Memory B cell (primary cell): ENCODE measurements around the gene HAP1.
A peak's percentile ranks its signal among the peaks of the same experiment; 100 is the strongest.

Source experiments
- ATAC-seq: fragments of 150-1000 bp; cut with Tn5 transposase; 2 replicates; pipeline ENCODE4 v1.10.0; 2021; ENCODE audit warnings: low read depth, mild to moderate bottlenecking, moderate library complexity
- DNase-seq, 2 donors: peaks; one replicate each; pipeline ENCODE4 v3.0.0; 2022; ENCODE audit warnings: low spot score in 2 of 2
- H3K27ac Mint-ChIP-seq: one replicate; pipeline ENCODE4 v1.8.0; 2022; ENCODE audit warnings: mild to moderate bottlenecking, moderate library complexity, mixed read lengths
- H3K27me3 Mint-ChIP-seq: one replicate; pipeline ENCODE4 v1.8.0; 2022; ENCODE audit warnings: mixed read lengths
- H3K36me3 Mint-ChIP-seq: one replicate; pipeline ENCODE4 v1.8.0; 2022; ENCODE audit warnings: mild to moderate bottlenecking, mixed read lengths
- H3K4me1 Mint-ChIP-seq: one replicate; pipeline ENCODE4 v1.8.0; 2022; ENCODE audit warnings: mixed read lengths
- H3K4me3 Mint-ChIP-seq: one replicate; pipeline ENCODE4 v1.8.0; 2022; ENCODE audit warnings: mild to moderate bottlenecking, moderate library complexity, mixed read lengths
- H3K9me3 Mint-ChIP-seq: one replicate; pipeline ENCODE4 v1.8.0; 2022; ENCODE audit warnings: mixed read lengths

The HAP1 gene

DNA sequence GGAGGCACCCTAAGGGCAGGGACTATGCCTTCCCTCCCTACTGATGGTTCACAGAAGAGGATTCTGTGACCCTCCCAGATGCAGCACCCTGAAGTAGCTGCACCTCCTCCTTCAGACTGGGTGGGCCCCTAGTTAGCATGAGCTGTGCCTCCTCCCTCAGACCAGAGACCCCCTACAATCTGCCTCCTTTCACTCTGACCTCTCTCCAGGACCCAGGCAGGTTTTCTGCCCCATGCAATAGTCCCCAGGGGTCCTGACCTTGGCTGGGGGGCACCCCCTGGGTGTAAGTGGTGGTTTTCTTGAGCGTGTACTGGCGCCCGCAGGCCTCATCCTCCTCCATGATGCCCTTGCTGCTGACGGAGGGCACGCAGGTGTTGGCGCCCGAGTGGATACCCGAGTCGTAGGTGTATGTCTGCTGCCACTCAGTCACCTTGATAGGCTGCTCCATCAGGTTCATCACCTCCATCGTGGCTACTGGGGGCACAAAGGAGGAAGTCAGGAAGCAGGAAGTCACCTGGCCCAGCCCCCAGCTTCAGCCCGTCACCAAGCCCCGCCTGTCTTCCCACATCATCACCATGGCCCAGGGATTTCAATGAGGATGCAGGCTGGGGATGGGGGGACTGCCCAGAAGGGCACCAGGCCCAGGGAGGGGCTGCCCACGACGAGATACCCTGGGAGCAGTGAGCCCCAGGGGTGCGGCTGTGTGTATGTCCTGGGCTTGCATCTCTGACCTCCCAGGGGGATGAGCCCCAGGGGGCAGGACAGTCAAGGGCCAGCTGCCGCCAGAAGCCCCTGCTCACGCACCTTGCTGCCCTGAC is 37.2 kb upstream of the HAP1 start:
- Mint-ChIP-seq H3K27ac (peak overlapping the region; percentile 74), H3K4me3 (peak overlapping the region; percentile 84), H3K9me3 (no peaks in the 10 kb centered on the region), H3K36me3 (peaks cover 8% of the 10 kb centered on the region), H3K27me3 (peaks cover 3% of the 10 kb centered on the region), H3K4me1 (peaks cover 9% of the 10 kb centered on the region)
- ATAC-seq (peak; percentile 60), DNase-seq (no peak)

DNA sequence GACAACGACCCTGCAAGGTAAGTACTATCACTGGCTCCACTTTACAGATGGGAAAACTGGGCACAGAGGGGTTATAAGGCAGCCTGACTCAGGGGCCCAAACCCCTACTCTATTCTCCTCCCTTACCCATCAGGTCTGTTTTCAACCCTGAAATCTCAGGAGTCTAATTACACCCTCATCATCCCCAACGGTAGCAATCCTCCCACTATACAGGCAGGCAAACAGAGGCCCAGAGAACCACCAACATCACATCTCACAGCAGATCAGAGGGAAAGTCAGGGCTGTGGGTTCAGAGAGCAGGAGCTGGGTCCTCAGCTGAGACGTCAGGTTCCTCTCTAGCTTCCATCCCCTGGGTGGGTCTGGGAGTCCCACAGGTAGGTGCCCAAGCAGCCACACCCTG is 35.5 kb upstream of the HAP1 start:
- peaks cover 11% of the 10 kb centered on the region for H3K36me3 Mint-ChIP-seq

DNA sequence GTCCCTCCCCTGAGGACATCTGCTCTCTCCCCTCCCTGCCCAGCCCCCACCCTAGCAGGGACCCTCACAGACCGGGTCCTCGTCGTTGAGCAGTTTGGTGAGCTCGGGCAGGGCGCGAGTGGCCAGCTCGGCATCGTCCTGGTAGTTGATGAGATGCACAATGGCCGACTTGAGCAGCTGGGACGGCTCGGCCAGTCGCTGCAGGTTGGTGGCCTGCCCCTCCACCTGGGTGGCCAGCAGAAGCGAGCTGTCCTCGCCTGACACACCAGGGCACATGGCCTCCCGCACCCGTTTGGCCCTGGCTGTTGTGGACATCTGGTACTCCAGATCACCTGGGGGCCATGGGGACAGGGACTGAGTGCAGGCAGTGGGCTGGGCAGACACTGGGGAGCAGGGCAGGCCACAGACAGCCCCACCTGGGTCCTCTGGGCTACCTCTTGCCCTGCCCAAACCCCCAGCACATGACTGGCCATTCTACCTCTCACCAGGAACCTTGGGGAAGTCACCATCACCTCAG is 35.0 kb upstream of the HAP1 start:
- Mint-ChIP-seq H3K9me3 (no peaks in the 10 kb centered on the region), H3K27ac (no peak overlapping the region), H3K4me1 (peaks cover 6% of the 10 kb centered on the region), H3K27me3 (no peaks in the 10 kb centered on the region), H3K36me3 (peaks cover 11% of the 10 kb centered on the region), H3K4me3 (no peak overlapping the region)
- ATAC-seq (no peak), DNase-seq (no peak)

More for the DNA sequence above, 35.5 kb upstream of the HAP1 start:
- H3K9me3 Mint-ChIP-seq, result no peaks in the 10 kb centered on the region
- no peak overlapping the region for H3K4me3 Mint-ChIP-seq
- no peak overlapping the region for H3K27ac Mint-ChIP-seq
- H3K27me3 Mint-ChIP-seq, result no peaks in the 10 kb centered on the region
- ATAC-seq (no peak), DNase-seq (no peak)
- peaks cover 6% of the 10 kb centered on the region for H3K4me1 Mint-ChIP-seq

DNA sequence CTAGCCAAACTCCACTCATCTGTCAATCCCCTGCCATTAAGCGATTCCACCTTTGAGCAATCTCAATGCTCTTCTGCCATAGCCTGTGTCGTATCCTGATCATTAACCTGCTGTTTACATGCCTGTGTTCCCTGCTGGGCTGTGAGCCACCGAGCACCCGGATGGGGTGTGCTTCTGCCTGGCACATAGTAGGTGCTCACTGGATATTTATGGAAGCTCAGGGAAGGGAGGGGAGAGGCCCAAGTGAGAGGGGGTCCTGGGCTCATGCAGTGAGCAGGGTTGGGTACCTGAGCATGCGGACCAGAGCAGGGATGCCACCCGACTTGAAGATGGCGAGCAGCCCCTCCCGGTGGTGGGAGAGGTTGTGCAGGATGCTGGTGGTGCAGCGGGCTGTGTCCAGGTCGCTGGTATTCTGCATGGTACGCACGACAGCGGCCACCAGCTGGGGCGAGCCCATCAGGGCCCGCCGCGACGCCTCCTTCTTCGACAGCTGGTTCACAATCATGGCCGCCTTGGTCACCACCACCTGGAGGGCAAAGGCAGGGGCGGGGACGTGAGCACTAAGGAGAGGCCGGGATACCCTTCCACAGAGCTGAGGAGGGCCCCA is 34.3 kb upstream of the HAP1 start:
- DNase-seq (no peak), ATAC-seq (no peak)
- Mint-ChIP-seq H3K4me1 (peaks cover 6% of the 10 kb centered on the region), H3K36me3 (peaks cover 11% of the 10 kb centered on the region), H3K9me3 (no peaks in the 10 kb centered on the region), H3K4me3 (no peak overlapping the region), H3K27me3 (no peaks in the 10 kb centered on the region), H3K27ac (no peak overlapping the region)

DNA sequence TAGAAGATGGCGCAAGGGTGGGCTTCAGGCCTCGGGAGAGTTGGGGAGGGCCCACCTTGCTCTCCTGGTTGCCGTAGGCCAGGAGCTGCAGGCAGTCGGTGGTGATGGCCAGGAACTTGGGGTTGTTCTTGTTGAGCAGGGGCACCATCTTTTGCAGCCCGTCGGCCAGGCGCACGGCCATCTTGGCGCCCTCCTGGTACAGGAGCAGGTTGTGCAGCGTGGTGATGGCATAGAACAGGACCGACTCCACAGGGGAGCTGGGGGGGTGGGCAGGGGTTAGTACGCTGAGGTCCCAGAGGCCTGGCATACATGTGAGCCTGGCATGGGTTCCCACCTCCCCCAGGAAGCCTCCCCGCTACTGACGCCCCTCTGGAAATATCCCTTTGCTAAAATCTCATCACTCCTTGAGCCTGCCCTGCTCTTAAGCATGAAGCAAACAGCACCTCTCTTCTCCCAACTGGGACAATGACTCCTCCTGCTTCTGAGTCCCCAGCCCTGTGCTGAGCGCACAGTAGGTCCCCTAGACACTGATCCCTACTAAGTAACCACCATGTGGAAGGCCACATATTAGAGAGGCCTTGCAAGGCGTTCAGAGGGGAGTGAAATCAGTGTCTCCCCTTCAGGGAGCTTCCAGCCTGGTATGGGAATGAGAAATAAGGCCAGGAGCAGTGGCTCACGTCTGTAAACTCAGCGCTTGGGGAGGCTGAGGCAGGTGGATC is 33.0 kb upstream of the HAP1 start:
- no peaks in the 10 kb centered on the region for H3K9me3 Mint-ChIP-seq
- peaks cover 11% of the 10 kb centered on the region for H3K36me3 Mint-ChIP-seq
- DNase-seq, result no peak
- no peak overlapping the region for H3K4me3 Mint-ChIP-seq
- H3K4me1 Mint-ChIP-seq, result peaks cover 6% of the 10 kb centered on the region
- ATAC-seq, result no peak
- H3K27me3 Mint-ChIP-seq, result no peaks in the 10 kb centered on the region
- no peak overlapping the region for H3K27ac Mint-ChIP-seq

DNA sequence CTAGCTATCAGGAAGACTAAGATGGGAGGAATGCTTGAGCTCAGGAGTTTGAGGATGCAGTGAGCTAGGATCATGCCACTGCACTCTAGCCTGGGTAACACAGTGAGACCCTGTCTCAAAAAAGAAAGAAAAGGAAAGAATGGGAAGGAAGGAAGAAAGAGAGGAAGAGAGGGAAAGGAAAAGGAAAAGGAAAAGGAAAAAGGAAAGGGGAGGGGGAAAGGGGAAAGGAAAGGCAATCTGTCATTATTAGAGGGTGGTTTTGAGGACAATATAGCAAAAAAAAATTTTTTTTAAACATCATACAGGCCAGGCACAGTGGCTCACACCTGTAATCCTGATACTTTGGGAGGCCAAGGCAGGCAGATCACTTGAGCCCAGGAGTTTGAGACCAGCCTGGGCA is 31.7 kb upstream of the HAP1 start:
- no peaks in the 10 kb centered on the region for H3K27me3 Mint-ChIP-seq
- H3K4me3 Mint-ChIP-seq, result no peak overlapping the region
- H3K27ac Mint-ChIP-seq, result no peak overlapping the region
- ATAC-seq, result no peak
- H3K9me3 Mint-ChIP-seq, result no peaks in the 10 kb centered on the region
- no peak for DNase-seq
- H3K36me3 Mint-ChIP-seq, result peaks cover 13% of the 10 kb centered on the region
- peaks cover 4% of the 10 kb centered on the region for H3K4me1 Mint-ChIP-seq

DNA sequence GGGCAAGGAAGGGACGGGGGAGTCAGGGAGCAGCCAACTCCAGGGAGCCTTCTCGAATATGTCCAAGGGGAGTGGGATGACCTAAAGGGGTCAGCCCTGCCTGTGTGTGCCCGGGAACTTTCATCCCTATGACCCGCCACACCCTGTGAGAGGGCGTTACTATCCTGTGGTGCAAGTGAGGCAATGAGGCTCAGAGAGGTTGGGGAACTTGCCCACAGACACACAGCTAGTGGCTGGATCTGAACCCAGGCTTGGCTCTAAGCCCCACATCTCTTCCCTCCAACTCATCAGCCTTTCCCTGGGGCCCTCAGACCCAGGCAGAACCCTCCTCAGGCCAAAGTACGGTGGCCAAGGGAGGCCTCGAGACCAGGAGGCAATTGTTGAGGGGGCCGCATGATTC is 28.9 kb upstream of the HAP1 start:
- Mint-ChIP-seq H3K27ac (no peak overlapping the region), H3K27me3 (no peaks in the 10 kb centered on the region), H3K4me3 (no peak overlapping the region), H3K9me3 (no peaks in the 10 kb centered on the region), H3K4me1 (peaks cover 9% of the 10 kb centered on the region), H3K36me3 (peaks cover 10% of the 10 kb centered on the region)
- ATAC-seq (no peak), DNase-seq (no peak)

DNA sequence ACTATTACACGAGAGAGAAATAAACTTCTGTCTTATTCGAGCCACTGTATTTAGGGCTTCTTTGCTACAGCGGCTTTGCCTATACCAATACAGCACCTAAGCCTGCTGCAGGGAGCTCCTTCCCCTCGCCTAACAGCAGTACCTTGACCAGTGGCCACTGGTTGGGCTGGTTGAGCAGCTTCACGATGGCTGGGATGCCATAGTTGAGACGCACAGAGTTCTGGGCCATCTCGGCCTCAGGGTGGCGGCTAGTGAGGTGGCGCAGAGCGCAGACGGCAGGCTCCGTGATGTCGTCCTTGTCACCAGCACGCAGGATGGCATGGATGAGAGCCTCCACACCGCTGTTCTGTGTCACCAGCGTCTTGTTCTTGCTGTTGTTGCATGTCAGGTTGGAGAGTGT is 28.4 kb upstream of the HAP1 start:
- Mint-ChIP-seq H3K36me3 (peaks cover 12% of the 10 kb centered on the region), H3K9me3 (no peaks in the 10 kb centered on the region), H3K27me3 (no peaks in the 10 kb centered on the region), H3K4me3 (no peak overlapping the region), H3K27ac (no peak overlapping the region), H3K4me1 (peaks cover 9% of the 10 kb centered on the region)
- DNase-seq (no peak), ATAC-seq (no peak)

DNA sequence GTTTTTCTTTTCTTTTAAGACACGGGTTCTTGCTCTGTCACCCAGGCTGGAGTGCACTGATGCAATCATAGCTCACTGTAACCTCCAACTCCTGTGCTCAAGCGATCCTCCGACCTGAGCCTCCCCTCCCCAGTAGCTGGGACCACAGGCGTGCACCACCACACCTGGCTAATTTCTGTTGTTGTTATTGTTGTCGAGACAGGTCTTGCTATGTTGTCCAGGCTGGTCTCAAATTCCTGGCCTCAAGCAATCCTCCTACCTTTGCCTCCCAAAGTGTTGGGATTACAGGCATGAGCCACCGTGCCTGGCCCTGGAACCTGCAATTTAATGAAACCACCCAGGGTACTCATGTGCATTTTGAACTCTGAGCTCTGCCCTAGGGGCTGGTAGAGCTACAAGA is 27.9 kb upstream of the HAP1 start:
- Mint-ChIP-seq H3K27ac (no peak overlapping the region), H3K4me1 (peaks cover 9% of the 10 kb centered on the region), H3K36me3 (peaks cover 8% of the 10 kb centered on the region), H3K27me3 (no peaks in the 10 kb centered on the region), H3K4me3 (no peak overlapping the region), H3K9me3 (no peaks in the 10 kb centered on the region)
- DNase-seq (no peak), ATAC-seq (no peak)

DNA sequence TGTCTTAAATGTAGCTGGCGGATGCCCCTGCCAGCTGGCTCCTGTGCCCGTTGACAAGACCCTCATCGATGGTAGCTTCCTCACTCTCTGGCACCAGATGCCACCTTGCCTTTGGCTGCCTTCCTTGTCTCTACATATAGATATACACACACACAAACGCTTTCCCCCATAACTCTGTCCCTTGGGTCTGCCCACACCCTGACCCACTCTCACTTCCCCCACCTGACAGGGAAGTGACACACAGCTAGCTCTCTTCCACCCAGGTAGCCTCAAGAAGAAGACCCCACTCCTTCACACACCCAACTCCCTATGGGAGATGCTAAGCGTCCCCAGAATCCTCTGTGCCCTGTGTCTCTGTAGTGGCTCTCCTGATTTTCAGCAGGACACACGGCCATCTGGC is 26.4 kb upstream of the HAP1 start:
- Mint-ChIP-seq H3K4me1 (peaks cover 9% of the 10 kb centered on the region), H3K4me3 (no peak overlapping the region), H3K9me3 (no peaks in the 10 kb centered on the region), H3K27me3 (no peaks in the 10 kb centered on the region), H3K36me3 (peaks cover 4% of the 10 kb centered on the region), H3K27ac (peak overlapping the region; percentile 12)
- no peak for ATAC-seq
- no peak for DNase-seq

DNA sequence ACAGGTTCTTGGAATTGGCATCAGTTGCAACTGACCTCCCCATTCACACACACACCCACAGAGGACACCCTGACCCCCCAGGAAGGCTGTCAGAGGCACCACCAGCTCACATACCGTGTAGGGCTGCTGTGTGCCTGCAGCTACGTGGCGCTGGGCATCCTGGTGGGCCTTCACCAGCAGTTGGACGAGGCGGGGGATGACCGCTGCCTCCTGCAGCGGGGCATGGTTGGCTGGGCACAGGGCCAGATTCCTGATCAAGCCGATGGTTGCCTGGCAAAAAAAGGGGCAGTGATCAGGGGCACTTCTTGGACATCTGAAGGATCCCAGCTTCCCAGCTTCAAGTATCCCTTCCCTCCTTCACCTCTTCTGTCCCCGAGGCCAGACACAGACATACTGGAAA is 24.2 kb upstream of the HAP1 start:
- peaks cover 4% of the 10 kb centered on the region for H3K36me3 Mint-ChIP-seq
- H3K4me3 Mint-ChIP-seq, result no peak overlapping the region
- peaks cover 9% of the 10 kb centered on the region for H3K4me1 Mint-ChIP-seq
- no peaks in the 10 kb centered on the region for H3K27me3 Mint-ChIP-seq
- ATAC-seq (no peak), DNase-seq (no peak)
- no peaks in the 10 kb centered on the region for H3K9me3 Mint-ChIP-seq
- no peak overlapping the region for H3K27ac Mint-ChIP-seq

DNA sequence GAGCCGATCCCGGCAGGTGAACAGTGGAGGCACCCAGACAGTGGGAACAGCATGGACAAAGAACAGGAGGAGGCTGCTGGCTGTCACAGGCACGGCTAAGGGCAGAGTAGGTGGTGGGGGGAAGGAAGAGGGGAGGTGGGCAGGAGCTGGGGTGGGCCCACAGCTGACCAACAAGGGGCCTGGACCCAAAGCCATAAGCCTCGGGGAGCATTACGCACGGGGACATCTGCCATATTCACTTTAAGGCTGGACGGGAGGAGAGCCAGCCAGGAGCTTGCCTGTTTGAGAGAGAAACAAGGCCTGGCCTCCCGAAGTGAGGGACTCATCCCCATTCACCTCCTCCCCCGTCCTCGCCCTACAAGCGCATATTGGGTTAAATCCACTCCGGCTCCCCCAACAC is 19.6 kb upstream of the HAP1 start:
- no peak for ATAC-seq
- H3K4me1 Mint-ChIP-seq, result no peaks in the 10 kb centered on the region
- H3K9me3 Mint-ChIP-seq, result no peaks in the 10 kb centered on the region

DNA sequence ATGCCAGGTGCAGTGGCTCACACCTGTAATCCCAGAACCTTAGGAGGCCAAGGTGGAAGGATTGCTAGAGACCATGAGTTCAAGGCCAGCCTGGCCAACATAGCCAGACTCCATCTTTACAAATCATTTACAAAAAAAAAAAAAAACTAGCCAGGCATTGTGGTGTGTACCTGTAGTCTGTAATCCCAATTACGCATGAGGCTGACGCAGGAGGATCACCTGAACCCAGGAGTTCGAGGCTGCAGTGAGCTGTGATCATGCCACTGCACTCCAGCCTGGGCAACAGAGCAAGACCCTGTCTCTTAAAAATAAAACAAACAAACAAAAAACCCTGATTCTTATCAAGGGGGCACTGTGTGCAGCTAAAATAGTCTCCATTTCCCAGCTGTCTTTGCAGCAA is 16.8 kb upstream of the HAP1 start:
- DNase-seq (no peak), ATAC-seq (no peak)
- Mint-ChIP-seq H3K27me3 (peaks cover 9% of the 10 kb centered on the region), H3K4me1 (peaks cover 3% of the 10 kb centered on the region), H3K4me3 (no peak overlapping the region), H3K9me3 (no peaks in the 10 kb centered on the region), H3K36me3 (no peaks in the 10 kb centered on the region), H3K27ac (no peak overlapping the region)

More for the DNA sequence above, 19.6 kb upstream of the HAP1 start:
- Mint-ChIP-seq H3K4me3 (no peak overlapping the region), H3K36me3 (peaks cover 2% of the 10 kb centered on the region), H3K27me3 (no peaks in the 10 kb centered on the region), H3K27ac (no peak overlapping the region)
- DNase-seq, result no peak

DNA sequence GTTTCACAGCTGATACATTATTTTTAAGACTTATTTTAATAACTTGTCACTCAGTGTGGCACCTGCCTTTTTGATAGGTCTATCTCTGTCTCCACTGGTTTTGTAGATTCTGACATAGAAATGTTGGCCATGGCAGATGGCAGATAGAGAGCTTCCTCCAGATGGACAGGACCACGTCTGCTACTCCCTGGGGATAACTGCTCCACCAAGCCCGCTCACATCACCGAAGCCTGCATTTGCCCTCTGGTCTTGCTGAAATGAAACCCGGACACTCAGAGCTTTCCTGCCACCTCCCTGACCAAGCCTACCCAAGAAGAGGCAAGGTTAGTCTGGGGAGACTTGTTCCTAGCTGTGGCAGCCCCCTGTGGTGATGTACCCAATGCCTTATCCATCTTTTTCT is 16.4 kb upstream of the HAP1 start:
- H3K36me3 Mint-ChIP-seq, result no peaks in the 10 kb centered on the region
- no peaks in the 10 kb centered on the region for H3K9me3 Mint-ChIP-seq
- H3K27ac Mint-ChIP-seq, result no peak overlapping the region
- DNase-seq (no peak), ATAC-seq (no peak)
- peaks cover 9% of the 10 kb centered on the region for H3K27me3 Mint-ChIP-seq
- peaks cover 3% of the 10 kb centered on the region for H3K4me1 Mint-ChIP-seq
- no peak overlapping the region for H3K4me3 Mint-ChIP-seq
